Measurements from ENCODE around the gene NUP153.
A peak's percentile ranks its signal among the peaks of the same experiment; 100 is the strongest.
"Not testable (repeated sequence)": the region's sequence is repeated elsewhere in the genome, so short reads cannot be mapped to it uniquely, and the experiment has no call there.

Gene NUP153

DNA sequence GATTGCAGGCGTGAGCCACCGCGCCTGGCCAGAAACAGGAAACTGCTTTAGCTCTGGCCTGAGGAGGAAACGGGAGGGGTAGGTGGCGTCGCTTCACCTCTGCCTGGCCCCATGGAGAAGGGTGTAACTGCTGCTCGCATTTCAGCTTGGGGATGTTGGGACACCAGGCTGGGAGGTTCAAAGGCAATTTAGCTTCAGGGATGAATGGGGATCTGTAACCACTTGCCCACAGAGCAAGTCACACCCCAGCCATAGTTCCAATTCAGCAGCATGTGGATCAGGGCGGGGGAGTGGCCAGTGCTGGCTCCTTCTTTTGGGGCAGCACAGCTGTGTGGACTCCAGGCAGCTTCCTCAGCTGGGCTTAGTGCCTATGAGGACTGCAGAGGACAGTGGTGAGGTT, 34.8 kb upstream of the NUP153 start:
- no peaks in the 10 kb centered on the region for H3K36me3 ChIP-seq (ENCODE audit: low read depth)
- peaks cover 6% of the 10 kb centered on the region for H3K4me1 ChIP-seq (ENCODE audit: insufficient read depth, poor library complexity, severe bottlenecking)
- TF ChIP-seq, protein P1, sequence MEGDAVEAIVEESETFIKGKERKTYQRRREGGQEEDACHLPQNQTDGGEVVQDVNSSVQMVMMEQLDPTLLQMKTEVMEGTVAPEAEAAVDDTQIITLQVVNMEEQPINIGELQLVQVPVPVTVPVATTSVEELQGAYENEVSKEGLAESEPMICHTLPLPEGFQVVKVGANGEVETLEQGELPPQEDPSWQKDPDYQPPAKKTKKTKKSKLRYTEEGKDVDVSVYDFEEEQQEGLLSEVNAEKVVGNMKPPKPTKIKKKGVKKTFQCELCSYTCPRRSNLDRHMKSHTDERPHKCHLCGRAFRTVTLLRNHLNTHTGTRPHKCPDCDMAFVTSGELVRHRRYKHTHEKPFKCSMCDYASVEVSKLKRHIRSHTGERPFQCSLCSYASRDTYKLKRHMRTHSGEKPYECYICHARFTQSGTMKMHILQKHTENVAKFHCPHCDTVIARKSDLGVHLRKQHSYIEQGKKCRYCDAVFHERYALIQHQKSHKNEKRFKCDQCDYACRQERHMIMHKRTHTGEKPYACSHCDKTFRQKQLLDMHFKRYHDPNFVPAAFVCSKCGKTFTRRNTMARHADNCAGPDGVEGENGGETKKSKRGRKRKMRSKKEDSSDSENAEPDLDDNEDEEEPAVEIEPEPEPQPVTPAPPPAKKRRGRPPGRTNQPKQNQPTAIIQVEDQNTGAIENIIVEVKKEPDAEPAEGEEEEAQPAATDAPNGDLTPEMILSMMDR (IDR thresholded peaks at IDR 0.05; ENCODE audit: poor library complexity, severe bottlenecking) = no peak
- DNase-seq (ENCODE audit: low spot score) = no peak
- H3K27ac ChIP-seq (ENCODE audit: poor library complexity, severe bottlenecking) = no peak overlapping the region
- peak; percentile 74 for ATAC-seq (ENCODE audit: low read depth)
- H3K4me3 ChIP-seq (ENCODE audit: severe bottlenecking) = no peak overlapping the region
- no peaks in the 10 kb centered on the region for H3K27me3 ChIP-seq (ENCODE audit: insufficient read depth, poor library complexity, severe bottlenecking)
- H3K9me3 ChIP-seq (ENCODE audit: severe bottlenecking) = peaks cover 5% of the 10 kb centered on the region

DNA sequence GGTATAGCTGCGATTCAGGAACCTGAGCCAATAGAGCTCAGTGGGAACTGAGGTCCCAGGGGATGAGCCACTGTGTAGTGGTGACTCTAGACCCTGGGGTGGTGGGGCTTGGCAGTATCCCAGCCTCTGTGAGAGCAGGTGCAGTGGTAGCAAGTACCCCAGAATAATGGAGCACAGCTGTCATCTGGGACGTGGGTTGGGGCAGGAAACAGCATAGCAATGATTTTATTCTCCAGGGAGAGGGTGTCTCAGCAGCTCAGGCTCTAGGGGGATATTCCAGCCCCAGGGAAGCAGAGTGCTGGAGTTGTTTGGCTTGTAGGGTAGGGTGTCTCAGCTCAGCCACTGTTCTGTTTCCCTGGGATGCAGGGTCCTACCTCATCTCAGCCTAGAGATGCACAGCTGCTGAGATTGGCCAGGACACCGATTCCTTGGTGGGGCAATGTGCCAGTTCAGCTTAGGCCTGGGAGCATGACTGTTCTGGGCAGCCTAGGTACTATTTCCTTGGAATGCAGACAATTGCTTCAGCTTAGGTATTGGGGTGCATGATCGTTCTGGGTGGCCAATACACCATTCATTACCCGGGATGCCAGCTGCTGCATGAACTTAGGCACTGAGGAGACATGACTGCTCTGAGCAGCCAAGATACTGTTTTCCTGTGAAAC, 34.0 kb upstream of the NUP153 start:
- H3K9me3 ChIP-seq (ENCODE audit: severe bottlenecking) = peaks cover 5% of the 10 kb centered on the region
- H3K27ac ChIP-seq (ENCODE audit: poor library complexity, severe bottlenecking) = no peak overlapping the region
- H3K27me3 ChIP-seq (ENCODE audit: insufficient read depth, poor library complexity, severe bottlenecking) = no peaks in the 10 kb centered on the region
- H3K4me1 ChIP-seq (ENCODE audit: insufficient read depth, poor library complexity, severe bottlenecking) = peaks cover 6% of the 10 kb centered on the region
- TF ChIP-seq, protein P1 (IDR thresholded peaks at IDR 0.05; ENCODE audit: poor library complexity, severe bottlenecking) = no peak
- ATAC-seq (ENCODE audit: low read depth) = no peak
- H3K4me3 ChIP-seq (ENCODE audit: severe bottlenecking) = no peak overlapping the region
- DNase-seq (ENCODE audit: low spot score) = no peak
- H3K36me3 ChIP-seq (ENCODE audit: low read depth) = no peaks in the 10 kb centered on the region

DNA sequence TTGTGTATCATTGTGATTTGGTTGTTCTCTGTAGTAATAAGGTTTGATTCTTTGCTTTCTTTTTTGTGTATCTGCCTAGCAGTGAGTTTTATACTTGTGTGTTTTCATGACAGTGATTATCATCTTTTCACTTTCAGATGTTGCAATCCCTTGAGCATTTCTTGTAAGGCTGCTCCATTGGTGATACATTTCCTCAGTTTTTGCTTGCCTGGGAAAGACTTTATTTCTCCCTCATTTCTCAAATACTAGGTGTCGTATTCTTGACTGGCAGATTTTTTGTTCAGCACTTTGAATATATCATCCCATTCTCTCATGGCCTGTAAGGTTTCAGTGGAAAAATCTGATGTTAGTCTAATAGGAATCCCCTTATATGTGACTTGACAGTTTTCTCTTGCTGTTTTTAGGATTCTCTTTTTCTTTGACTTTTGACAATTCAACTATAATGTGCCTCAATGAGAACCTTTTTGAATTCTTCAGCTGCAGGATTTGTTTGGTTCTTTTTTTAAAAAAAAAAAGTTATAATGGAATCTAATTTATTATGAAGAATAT, 31.1 kb upstream of the NUP153 start:
- TF ChIP-seq, protein P1 (IDR thresholded peaks at IDR 0.05; ENCODE audit: poor library complexity, severe bottlenecking) = no peak
- Histone ChIP-seq H3K36me3 (ENCODE audit: low read depth) (no peaks in the 10 kb centered on the region), H3K27me3 (ENCODE audit: insufficient read depth, poor library complexity, severe bottlenecking) (no peaks in the 10 kb centered on the region), H3K9me3 (ENCODE audit: severe bottlenecking) (peaks cover 5% of the 10 kb centered on the region), H3K4me3 (ENCODE audit: severe bottlenecking) (no peak overlapping the region), H3K4me1 (ENCODE audit: insufficient read depth, poor library complexity, severe bottlenecking) (peaks cover 6% of the 10 kb centered on the region), H3K27ac (ENCODE audit: poor library complexity, severe bottlenecking) (no peak overlapping the region)
- DNase-seq (ENCODE audit: low spot score) (no peak), ATAC-seq (ENCODE audit: low read depth) (no peak)

DNA sequence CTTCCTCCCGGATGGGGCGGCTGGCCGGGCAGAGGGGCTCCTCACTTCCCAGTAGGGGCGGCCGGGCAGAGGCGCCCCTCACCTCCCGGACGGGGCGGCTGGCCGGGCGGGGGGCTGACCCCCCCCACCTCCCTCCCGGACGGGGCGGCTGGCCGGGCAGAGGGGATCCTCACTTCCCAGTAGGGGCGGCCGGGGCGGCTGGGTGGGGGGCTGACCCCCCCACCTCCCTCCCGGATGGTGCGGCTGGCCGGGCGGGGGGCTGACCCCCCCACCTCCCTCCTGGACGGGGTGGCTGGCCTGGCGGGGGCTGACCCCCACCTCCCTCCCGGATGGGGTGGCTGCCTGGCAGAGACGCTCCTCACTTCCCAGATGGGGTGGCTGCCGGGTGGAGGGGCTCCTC, 28.6 kb upstream of the NUP153 start:
- H3K4me1 ChIP-seq (ENCODE audit: insufficient read depth, poor library complexity, severe bottlenecking); ATAC-seq (ENCODE audit: low read depth); H3K27me3 ChIP-seq (ENCODE audit: insufficient read depth, poor library complexity, severe bottlenecking); H3K27ac ChIP-seq (ENCODE audit: poor library complexity, severe bottlenecking); H3K9me3 ChIP-seq (ENCODE audit: severe bottlenecking); H3K4me3 ChIP-seq (ENCODE audit: severe bottlenecking); DNase-seq (ENCODE audit: low spot score); H3K36me3 ChIP-seq (ENCODE audit: low read depth): not testable (repeated sequence)

DNA sequence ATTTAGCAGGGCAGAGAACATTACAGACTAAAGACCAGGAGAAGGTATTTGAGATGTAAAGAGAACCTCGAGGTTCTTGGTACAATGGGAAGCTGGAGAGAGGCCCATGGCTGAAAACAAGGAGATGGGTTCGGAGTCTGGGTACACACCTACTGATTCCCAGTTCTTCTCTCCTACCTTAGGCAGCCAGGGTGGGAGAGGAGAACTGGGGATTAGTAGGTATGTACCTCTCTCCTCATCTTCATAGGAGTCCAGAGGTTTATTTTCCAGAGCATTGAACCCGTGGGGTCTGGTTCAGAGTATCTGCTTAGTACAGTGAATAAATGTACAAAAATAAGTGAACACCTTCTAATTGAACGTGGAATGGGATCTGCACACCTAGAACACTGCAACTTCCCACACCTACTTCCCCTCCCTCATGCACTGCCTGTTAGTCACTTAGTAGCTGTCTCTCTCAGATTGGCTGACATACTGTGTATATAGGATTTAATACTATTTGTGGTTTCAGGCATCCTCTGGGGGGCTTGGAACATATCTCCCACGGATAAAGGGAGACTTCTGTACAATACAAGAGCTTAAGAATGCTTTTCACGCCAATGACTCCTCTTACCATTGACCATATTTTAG, 23.5 kb upstream of the NUP153 start:
- Histone ChIP-seq H3K4me3 (ENCODE audit: severe bottlenecking) (no peak overlapping the region), H3K27ac (ENCODE audit: poor library complexity, severe bottlenecking) (no peak overlapping the region), H3K36me3 (ENCODE audit: low read depth) (no peaks in the 10 kb centered on the region), H3K9me3 (ENCODE audit: severe bottlenecking) (no peaks in the 10 kb centered on the region), H3K27me3 (ENCODE audit: insufficient read depth, poor library complexity, severe bottlenecking) (no peaks in the 10 kb centered on the region), H3K4me1 (ENCODE audit: insufficient read depth, poor library complexity, severe bottlenecking) (peaks cover 9% of the 10 kb centered on the region)
- ATAC-seq (ENCODE audit: low read depth) = peak; percentile 85
- TF ChIP-seq, protein P1 (IDR thresholded peaks at IDR 0.05; ENCODE audit: poor library complexity, severe bottlenecking) = no peak
- no peak for DNase-seq (ENCODE audit: low spot score)

Data from RWPE2 (cell line).